PFSK-1 (cell line): ENCODE results near the gene LIG3.

ENCODE experiments used
- FOXP2 ChIP-seq: optimal IDR thresholded peaks from 2 replicates; pipeline ENCODE3; 2011; ENCODE audit warnings: borderline replicate concordance, control low read depth, inconsistent platforms; ENCODE audit not compliant: insufficient read depth; ENCODE audit errors: extremely low read length, extremely low read depth
- POLR2AphosphoS5 ChIP-seq: IDR thresholded peaks from 2 replicates; pipeline ENCODE4 v1.6.1; 2012; ENCODE audit warnings: low read depth, mild to moderate bottlenecking, control low read depth, low read length, moderate library complexity
- REST ChIP-seq, 2 experiments: IDR thresholded peaks; 2 replicates each; pipeline versions ENCODE4 v1.6.1 to v1.8.0; 2011 to 2012; ENCODE audit warnings: low read depth in 2 of 2, low read length in 2 of 2, control low read depth in 1 of 2, inconsistent platforms in 1 of 2, mild to moderate bottlenecking in 1 of 2, moderate library complexity in 1 of 2; ENCODE audit not compliant: insufficient read depth in 1 of 2
- SIN3A ChIP-seq: IDR thresholded peaks from 2 replicates; pipeline ENCODE4 v1.6.1; 2012; ENCODE audit warnings: mild to moderate bottlenecking, low read length, moderate library complexity, borderline replicate concordance; ENCODE audit not compliant: insufficient read depth
- TAF1 ChIP-seq: IDR thresholded peaks from 2 replicates; pipeline ENCODE4 v1.6.1; 2012; ENCODE audit warnings: low read length, control low read depth, borderline replicate concordance; ENCODE audit not compliant: insufficient read depth

DNA sequence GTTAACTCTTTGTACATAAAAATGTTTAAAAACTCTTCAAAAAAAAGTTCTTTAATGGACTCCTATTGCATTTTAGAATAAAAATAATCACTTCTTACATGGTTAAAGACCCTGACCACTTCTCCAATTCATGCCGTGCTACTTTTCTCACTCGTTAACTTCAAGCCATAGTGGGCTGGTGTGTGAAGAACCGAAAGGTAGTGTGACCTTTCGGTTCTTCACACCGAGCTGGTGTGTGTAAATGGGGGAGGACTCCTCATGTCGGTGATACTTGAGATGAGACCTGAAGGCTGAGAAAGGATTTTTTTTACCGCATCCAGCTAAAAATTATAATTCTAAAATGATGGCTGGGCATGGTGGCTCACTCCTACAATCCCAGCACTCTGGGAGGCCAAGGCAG lies 61.1 kb downstream of the LIG3 start:
- TF ChIP-seq POLR2AphosphoS5 = no peak
- TF ChIP-seq REST (IDR thresholded peaks at IDR 0.05; ENCODE audit: insufficient read depth in 1 of 2, low read depth in 2 of 2, low read length in 2 of 2) = no peak
- no peak for TF ChIP-seq SIN3A
- no peak for TF ChIP-seq TAF1
- TF ChIP-seq FOXP2 = no peak
